OCI-LY7 (cell line): ENCODE results near the gene ZSWIM2.

Experiments used
- CTCF ChIP-seq: fragments of 200-600 bp; sonication (generic); conservative IDR thresholded peaks from 2 replicates; pipeline ENCODE4 v1.5.1; 2014; ENCODE audit warnings: mild to moderate bottlenecking, antibody characterized with exemption, low read length, moderate library complexity, mixed read lengths
- EZH2phosphoT487 ChIP-seq: fragments of 200-600 bp; sonication (generic); IDR thresholded peaks from 2 replicates; pipeline ENCODE4 v1.6.1; 2018; ENCODE audit warnings: low read depth, borderline replicate concordance, mild to moderate bottlenecking, mixed run types, antibody characterized with exemption, low read length, moderate library complexity, mixed read lengths

- TF ChIP-seq CTCF, result no peak
- TF ChIP-seq EZH2phosphoT487, result no peak
Measured at GRCh38 chr2:186827862-186828492, 21.0 kb downstream of the ZSWIM2 start.
